ENCODE measurements around the gene CHST15. TPM values are rescaled to one million over a fixed set of nuclear protein-coding genes. Genes with fewer than 3 reads are reported as not detected.

Gene CHST15
- total RNA-seq, 4 donors from 2014 or later, result 4.0 to 23.0 (median 13.8) TPM

- Histone ChIP-seq H3K27me3 (no peaks in the 10 kb centered on the region), H3K4me1 (peaks cover 0 to 29% (median 14%) of the 10 kb centered on the region in 3 donors), H3K27ac (peak overlapping the region; percentile 1 to 77 (median 60)), H3K36me3 (peaks cover 6 to 43% (median 11%) of the 10 kb centered on the region in 3 donors), H3K4me3 (no peak overlapping the region), H3K9me3 (no peaks in the 10 kb centered on the region)
- no peak for TF ChIP-seq POLR2A (IDR thresholded peaks at IDR 0.05)
- TF ChIP-seq, protein P1, sequence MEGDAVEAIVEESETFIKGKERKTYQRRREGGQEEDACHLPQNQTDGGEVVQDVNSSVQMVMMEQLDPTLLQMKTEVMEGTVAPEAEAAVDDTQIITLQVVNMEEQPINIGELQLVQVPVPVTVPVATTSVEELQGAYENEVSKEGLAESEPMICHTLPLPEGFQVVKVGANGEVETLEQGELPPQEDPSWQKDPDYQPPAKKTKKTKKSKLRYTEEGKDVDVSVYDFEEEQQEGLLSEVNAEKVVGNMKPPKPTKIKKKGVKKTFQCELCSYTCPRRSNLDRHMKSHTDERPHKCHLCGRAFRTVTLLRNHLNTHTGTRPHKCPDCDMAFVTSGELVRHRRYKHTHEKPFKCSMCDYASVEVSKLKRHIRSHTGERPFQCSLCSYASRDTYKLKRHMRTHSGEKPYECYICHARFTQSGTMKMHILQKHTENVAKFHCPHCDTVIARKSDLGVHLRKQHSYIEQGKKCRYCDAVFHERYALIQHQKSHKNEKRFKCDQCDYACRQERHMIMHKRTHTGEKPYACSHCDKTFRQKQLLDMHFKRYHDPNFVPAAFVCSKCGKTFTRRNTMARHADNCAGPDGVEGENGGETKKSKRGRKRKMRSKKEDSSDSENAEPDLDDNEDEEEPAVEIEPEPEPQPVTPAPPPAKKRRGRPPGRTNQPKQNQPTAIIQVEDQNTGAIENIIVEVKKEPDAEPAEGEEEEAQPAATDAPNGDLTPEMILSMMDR (IDR thresholded peaks at IDR 0.05), result no peak
- no peak for DNase-seq
- 75 to 92% methylated on average over 4 to 6 of the region's 7 CpGs for WGBS, 2 donors
- intact Hi-C loops (cut with DNase I), result no loop called here
These were observed 86.9 kb downstream of the CHST15 start for GRCh38 chr10:124006526-124006925.

- H3K27me3 ChIP-seq, result no peaks in the 10 kb centered on the region
- intact Hi-C loops (cut with DNase I), result no loop called here
- no peak for DNase-seq
- peaks cover 6 to 37% (median 11%) of the 10 kb centered on the region in 3 donors for H3K36me3 ChIP-seq
- H3K4me1 ChIP-seq, result peaks cover 0 to 29% (median 11%) of the 10 kb centered on the region in 3 donors
- peak overlapping the region; percentile 1 to 77 (median 60) for H3K27ac ChIP-seq
- TF ChIP-seq, protein P1 (IDR thresholded peaks at IDR 0.05), result no peak
- TF ChIP-seq POLR2A (IDR thresholded peaks at IDR 0.05), result no peak
- H3K9me3 ChIP-seq, result no peaks in the 10 kb centered on the region
- WGBS, 2 donors, result 35 to 54% methylated on average over 11 to 12 of the region's 12 CpGs
- H3K4me3 ChIP-seq, result no peak overlapping the region
These were observed 87.4 kb downstream of the CHST15 start for GRCh38 chr10:124005991-124006392.

DNA sequence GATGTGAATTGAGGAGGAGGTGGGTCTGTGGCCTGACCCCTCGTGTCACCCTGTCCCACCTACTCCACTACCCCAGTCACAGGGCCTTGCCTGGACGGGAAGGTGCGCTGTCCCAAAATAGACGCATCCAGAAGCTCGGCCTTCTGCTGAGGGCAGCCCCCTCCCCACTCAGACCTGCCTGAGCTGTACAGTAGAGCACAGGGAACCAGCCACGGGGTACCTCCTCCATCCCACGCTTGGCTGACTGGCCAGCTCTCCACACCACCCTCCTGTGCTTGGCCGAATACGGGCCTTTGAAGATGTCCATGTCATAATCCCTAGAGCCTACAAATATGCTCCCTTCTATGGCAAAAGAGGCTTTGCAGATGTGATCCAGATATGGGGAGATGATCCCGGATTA, 88.3 kb downstream of the CHST15 start:
- TF ChIP-seq, protein P1 (IDR thresholded peaks at IDR 0.05), result no peak
- TF ChIP-seq POLR2A (IDR thresholded peaks at IDR 0.05), result no peak
- Histone ChIP-seq H3K27me3 (no peaks in the 10 kb centered on the region), H3K27ac (peak overlapping the region in 3 of 4 donors; percentile 47 to 77 (median 74)), H3K9me3 (no peaks in the 10 kb centered on the region), H3K4me3 (no peak overlapping the region), H3K4me1 (peaks cover 0 to 21% (median 11%) of the 10 kb centered on the region in 3 donors), H3K36me3 (peaks cover 6 to 28% (median 11%) of the 10 kb centered on the region in 3 donors)
- intact Hi-C loops (cut with DNase I), result no loop called here
- no peak for DNase-seq
- WGBS, 2 donors, result 76 to 96% methylated on average over 5 to 6 of the region's 10 CpGs

GRCh38 chr10:124004663-124005004, 88.8 kb downstream of the CHST15 start:
- Histone ChIP-seq H3K36me3 (peaks cover 3 to 24% (median 7%) of the 10 kb centered on the region in 3 donors), H3K4me1 (peaks cover 0 to 21% (median 11%) of the 10 kb centered on the region in 3 donors), H3K27me3 (no peaks in the 10 kb centered on the region), H3K9me3 (no peaks in the 10 kb centered on the region), H3K27ac (peak overlapping the region in 2 of 4 donors; percentile 50 to 77), H3K4me3 (no peak overlapping the region)
- WGBS, 2 donors, result 83% methylated on average over 1 of the region's 2 CpGs; no CpG with 5 or more reads in 1 of the 2 donors
- intact Hi-C loops (cut with DNase I), result no loop called here
- no peak for DNase-seq
- TF ChIP-seq, protein P1 (IDR thresholded peaks at IDR 0.05), result no peak
- TF ChIP-seq POLR2A (IDR thresholded peaks at IDR 0.05), result no peak

DNA sequence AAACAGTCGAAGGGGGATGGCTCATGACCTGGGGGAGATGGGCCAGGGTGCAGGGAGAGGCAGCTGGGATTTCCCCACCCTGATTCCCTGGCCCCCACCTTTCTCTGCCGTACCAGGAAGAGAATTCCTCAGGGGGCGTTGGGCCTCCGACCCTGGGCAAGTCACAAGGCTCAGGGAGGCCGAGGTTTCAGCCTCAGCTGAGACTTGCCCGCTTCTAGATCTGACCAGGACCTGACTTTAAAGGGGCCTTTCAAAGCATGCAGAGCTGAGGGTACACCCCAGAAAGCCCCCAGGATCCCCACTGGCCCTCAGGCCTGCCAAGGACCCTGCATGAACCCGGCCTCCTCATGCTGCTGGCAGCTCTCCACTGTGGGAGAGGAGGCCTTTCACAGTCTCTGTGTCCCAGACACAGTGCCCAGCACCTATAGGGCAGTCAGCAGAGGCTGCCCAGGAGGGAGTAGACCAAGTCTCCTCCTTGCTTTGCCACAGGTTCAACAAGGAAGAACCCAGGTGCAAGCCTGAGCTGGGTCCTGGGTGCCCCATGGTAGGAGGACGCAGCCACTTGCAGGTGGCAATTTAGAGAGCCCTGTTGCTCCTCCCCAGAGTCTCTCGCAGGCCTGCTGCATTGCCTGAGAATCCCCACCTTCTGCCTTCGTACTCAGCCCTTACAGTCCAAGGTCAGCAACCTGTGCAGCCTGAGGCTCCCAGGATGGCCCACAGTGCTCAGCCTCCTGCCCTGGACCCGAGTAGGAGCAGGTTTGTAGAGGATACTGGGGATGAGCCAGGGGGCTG, 89.3 kb downstream of the CHST15 start:
- Histone ChIP-seq H3K27ac (peak overlapping the region in 2 of 4 donors; percentile 50 to 77), H3K27me3 (no peaks in the 10 kb centered on the region), H3K9me3 (no peaks in the 10 kb centered on the region), H3K4me3 (no peak overlapping the region), H3K36me3 (peaks cover 0 to 19% (median 4%) of the 10 kb centered on the region in 3 donors), H3K4me1 (peaks cover 0 to 21% (median 11%) of the 10 kb centered on the region in 3 donors)
- no peak for DNase-seq
- TF ChIP-seq, protein P1 (IDR thresholded peaks at IDR 0.05), result no peak
- TF ChIP-seq POLR2A (IDR thresholded peaks at IDR 0.05), result no peak
- 79% methylated on average over 6 of the region's 11 CpGs; no CpG with 5 or more reads in 1 of the 2 donors for WGBS, 2 donors
- intact Hi-C loops (cut with DNase I), result no loop called here
